Endothelial cell of umbilical vein (primary cell): ENCODE measurements around the gene PRR5.

Experiments
- CTCF ChIP-seq, 2 donors: IDR thresholded peaks; 1 replicate in 1 of 2; 2 replicates in 1 of 2; pipeline ENCODE4 v1.5.1; 2011; ENCODE audit warnings: low read length in 2 of 2, mild to moderate bottlenecking in 2 of 2, moderate library complexity in 2 of 2, control low read depth in 1 of 2, inconsistent platforms in 1 of 2, low read depth in 1 of 2; ENCODE audit not compliant: insufficient read depth in 1 of 2; ENCODE audit errors: extremely low read depth in 1 of 2
- EZH2 ChIP-seq: IDR thresholded peaks from 2 replicates; pipeline ENCODE4 v1.6.1; 2012; ENCODE audit warnings: borderline replicate concordance, low read depth, mild to moderate bottlenecking, moderate library complexity, low read length, inconsistent platforms; ENCODE audit not compliant: severe bottlenecking
- FOS ChIP-seq: IDR thresholded peaks from 2 replicates; pipeline ENCODE4 v1.6.1; 2011; ENCODE audit warnings: mild to moderate bottlenecking, low read length, moderate library complexity, borderline replicate concordance; ENCODE audit not compliant: insufficient read depth
- GATA2 ChIP-seq: IDR thresholded peaks from 2 replicates; pipeline ENCODE4 v1.7.0; 2011; ENCODE audit warnings: low read depth, mild to moderate bottlenecking, moderate library complexity, mixed read lengths, low read length; ENCODE audit not compliant: insufficient read length, insufficient read depth
- JUN ChIP-seq: IDR thresholded peaks from 2 replicates; pipeline ENCODE4 v1.6.1; 2011; ENCODE audit warnings: borderline replicate concordance, low read depth; ENCODE audit not compliant: insufficient read length, insufficient read depth
- MAX ChIP-seq: IDR thresholded peaks from 2 replicates; pipeline ENCODE4 v1.6.1; 2011; ENCODE audit not compliant: insufficient read depth, insufficient read length
- MYC ChIP-seq: IDR thresholded peaks from one replicate; pipeline ENCODE4 v1.6.1; 2011; ENCODE audit warnings: mild to moderate bottlenecking, low read depth, low read length
- POLR2A ChIP-seq: IDR thresholded peaks from 2 replicates; pipeline ENCODE4 v1.6.1; 2012; ENCODE audit warnings: low read depth, mild to moderate bottlenecking, control low read depth, low read length
- POLR2AphosphoS5 ChIP-seq: IDR thresholded peaks from 2 replicates; pipeline ENCODE4 v1.6.1; 2012; ENCODE audit warnings: low read depth, mild to moderate bottlenecking, control low read depth, low read length, moderate library complexity; ENCODE audit not compliant: insufficient read depth

DNA sequence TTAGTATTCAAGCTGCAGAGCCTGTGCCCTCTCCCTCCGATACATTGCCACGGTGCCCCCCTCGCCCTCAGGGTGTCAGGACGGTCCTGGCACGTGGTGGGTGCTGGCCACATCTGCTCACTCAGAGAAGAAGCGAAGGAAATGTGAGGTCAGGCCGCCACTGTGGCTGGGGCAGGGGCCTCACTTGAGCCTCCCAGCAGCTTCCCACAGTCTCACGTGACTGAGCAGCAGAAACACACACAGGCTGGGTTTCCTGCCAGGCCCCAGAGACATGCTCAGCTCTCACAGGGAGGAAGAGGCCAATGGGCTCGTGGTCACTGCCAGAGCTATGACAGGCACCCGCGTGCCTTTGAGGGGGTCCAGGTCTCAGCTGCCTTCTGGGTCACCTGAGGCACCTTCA, 37.9 kb upstream of the PRR5 start:
- TF ChIP-seq POLR2AphosphoS5 (no peak), CTCF (IDR thresholded peaks at IDR 0.05; ENCODE audit: extremely low read depth in 1 of 2, insufficient read depth in 1 of 2, low read depth in 1 of 2, low read length in 2 of 2) (no peak), JUN (no peak), EZH2 (no peak), MAX (no peak), POLR2A (no peak), MYC (no peak), FOS (no peak), GATA2 (no peak)
